Stromal cell of bone marrow (primary cell): ENCODE measurements around the gene SPATA21.
A peak's percentile ranks its signal among the peaks of the same experiment; 100 is the strongest.

Source experiments
- DNase-seq: peaks from one replicate; pipeline ENCODE4 v3.0.0-alpha.2; 2012; ENCODE audit warnings: low read depth

SPATA21 gene

GRCh38 chr1:16450863-16451481, 13.7 kb upstream of the SPATA21 start:
- DNase-seq: no peak

DNA sequence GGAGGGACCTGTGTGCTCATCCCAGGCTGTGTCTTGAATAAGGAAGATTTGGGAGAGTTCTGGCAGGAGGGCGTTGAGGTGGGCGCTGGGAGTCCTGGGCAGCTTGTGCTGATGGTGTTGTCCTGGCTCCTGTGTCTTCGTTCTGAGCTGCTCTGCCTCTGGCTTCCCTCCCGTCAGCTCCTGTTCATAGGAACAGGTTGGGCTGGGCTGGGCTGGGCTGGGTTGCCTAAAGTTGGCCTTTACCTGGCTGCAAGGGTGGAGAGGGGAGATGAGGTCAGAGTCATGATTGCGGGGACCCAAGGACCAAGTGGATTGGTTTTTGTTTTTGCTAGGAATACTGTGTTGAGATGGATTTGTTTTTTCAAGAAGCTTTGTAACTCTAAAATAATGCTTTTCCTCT, 12.4 kb upstream of the SPATA21 start:
- DNase-seq: no peak

DNA sequence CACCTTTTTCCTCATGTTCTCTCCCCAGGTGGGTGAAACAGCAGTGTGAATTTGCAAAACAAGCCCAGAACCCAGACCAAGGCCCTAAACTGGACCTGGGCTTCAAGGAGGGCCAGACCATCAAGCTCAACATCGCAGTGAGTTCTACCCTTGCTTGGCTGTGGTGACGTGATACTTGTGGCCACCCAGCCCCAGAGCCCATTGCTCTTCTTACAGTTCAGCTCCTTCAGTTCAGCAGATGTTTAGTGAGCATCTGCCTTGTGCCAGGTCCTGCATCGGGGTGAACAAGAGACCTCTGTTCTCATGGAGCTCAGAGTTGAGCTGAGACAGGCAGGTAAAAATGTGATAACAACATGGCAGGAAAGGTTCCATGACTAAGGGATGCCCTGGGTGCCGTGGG, 11.8 kb upstream of the SPATA21 start:
- no peak for DNase-seq

DNA sequence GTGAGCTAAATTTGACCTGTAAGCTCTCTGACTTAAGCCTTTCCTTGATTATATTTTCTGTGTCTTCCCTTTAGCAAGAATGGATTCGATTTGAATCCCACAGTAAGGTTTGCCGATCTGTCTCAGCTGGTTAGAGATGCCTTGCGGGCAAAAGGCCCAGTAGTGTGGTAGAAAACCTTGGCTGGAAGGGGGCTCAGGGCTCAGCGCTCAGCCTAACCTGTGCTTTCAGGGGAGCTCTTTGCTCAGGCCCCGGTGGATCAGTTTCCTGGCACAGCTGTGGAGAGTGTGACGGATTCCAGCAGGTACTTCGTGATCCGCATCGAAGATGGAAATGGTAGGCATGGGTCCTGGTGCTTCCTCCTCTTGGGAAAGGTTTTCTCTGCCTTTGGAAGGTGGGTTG, 10.4 kb upstream of the SPATA21 start:
- DNase-seq: no peak

DNA sequence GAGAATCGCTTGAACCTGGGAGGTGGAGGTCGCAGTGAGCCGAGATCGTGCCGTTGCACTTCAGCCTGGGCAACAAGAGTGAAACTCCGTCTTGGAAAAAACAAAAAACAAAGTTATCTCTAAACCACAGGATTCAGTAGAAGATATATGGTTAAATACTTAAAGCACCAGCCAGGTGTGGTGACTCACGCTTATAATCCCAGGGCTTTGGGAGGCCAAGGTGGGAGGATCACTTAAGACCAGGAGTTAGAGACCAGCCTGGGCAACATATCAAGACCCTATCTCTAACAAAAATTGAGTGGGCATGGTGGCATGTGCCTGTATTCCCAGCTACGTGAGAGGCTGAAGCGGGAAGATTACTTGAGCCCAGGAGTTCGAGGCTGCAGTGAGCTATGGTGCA, 8.9 kb upstream of the SPATA21 start:
- no peak for DNase-seq

GRCh38 chr1:16445052-16445451, 7.8 kb upstream of the SPATA21 start:
- no peak for DNase-seq

GRCh38 chr1:16443975-16444770, 6.9 kb upstream of the SPATA21 start:
- DNase-seq: no peak

DNA sequence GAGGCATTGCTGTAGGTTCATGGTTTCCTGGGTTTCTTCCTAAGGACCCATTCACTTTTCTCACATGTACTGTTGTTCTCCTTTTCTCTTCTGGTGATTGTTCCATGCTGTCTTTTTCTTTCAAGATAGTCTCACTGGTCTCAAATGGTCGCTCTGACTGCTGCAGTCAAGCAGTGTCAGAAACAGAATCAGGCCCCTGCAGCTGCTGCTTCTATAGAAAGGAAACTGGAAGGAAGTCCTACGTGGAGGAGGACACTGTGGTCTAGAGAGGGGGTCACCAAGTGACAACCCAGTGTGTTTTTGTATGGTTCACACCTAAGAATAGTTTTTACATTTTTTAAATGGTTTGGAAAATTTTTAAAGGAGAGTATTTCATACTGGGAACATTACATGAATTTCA, 5.7 kb upstream of the SPATA21 start:
- no peak for DNase-seq

GRCh38 chr1:16442265-16442664, 5.0 kb upstream of the SPATA21 start:
- DNase-seq: no peak

DNA sequence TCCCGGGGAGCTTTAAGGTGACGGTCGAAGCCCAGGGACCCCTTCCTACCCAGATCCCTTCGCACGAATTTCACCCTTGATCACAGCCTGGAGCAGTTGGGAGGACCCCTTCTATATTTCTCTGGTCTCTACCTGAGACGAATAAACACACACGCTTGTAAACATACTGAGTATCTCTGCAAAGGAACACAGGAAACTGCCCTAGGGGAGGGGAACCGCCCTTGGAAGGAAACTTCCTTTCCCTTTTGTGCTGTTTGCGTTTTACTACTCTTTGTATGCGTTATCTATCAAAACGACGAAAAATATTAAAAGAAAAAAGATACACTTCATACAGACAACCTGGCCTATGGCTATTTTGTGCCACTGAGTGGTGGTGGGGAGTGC, 4.0 kb upstream of the SPATA21 start:
- no peak for DNase-seq

DNA sequence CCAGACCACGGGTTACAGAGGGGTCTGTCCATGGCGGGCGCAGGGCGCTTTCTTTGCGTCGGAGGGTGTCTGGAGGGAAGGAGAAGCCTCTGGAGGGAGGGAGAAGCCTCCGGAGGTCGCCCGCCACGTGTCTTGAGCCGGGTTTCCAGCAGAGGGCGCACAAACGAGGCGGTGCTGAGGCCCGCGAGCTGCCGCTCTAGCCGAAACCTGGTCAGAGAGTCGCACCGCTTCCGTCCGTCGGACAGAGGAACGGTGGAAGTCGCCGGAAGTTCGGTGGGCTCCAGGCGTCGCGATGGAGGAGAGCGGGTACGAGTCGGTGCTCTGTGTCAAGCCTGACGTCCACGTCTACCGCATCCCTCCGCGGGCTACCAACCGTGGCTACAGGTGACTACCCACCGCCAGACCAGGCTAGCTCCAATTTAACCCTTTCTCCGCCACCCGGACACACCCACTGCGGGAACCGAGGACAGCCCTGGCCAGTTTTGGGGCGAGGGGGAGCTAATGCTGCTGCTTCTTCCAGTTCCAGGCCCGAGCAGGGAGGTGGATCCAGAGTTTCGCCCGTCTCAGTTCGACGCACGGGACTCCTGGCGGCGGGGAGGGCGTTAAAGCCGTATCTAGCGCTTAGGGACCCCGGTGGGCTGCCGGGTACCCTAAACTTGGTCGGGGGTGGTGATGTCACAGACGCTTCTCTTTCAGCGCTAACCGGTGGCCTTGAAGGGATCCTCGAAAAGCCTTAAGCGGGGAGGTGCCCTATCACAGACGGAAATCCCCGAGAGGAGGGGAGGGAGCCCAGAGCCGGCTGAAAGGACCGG, 3.5 kb upstream of the SPATA21 start, which contains the start of gene NECAP2:
Gene NECAP2 (plus strand): TSS at position 255 of the 812 bp plus-strand sequence. CDS start 38 bp downstream, at position 293.
- peak; percentile 80 for DNase-seq

DNA sequence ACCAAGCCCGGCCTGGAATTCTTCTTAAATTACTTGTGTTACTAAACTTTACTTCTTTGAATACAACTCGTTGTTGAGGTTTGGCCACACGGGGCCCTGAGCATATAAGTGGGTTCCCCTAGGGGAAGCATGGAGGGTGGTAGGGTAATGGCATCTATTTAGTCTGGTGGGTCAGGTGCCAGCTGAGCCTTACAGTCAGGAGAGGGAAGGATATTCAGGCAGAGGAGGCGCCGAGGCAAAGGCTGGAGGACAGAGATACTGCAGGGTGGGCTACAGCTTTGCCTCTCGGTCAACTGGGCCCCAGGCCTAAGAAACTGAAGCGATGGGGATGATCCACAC, 2.9 kb upstream of the SPATA21 start:
- no peak for DNase-seq

- no peak for DNase-seq
These were observed 1.7 kb upstream of the SPATA21 start for GRCh38 chr1:16438924-16439323.

GRCh38 chr1:16438516-16438915, 1.3 kb upstream of the SPATA21 start:
- DNase-seq: no peak

- no peak for DNase-seq
These were observed 2.7 kb downstream of the SPATA21 start for GRCh38 chr1:16434501-16434900.

DNA sequence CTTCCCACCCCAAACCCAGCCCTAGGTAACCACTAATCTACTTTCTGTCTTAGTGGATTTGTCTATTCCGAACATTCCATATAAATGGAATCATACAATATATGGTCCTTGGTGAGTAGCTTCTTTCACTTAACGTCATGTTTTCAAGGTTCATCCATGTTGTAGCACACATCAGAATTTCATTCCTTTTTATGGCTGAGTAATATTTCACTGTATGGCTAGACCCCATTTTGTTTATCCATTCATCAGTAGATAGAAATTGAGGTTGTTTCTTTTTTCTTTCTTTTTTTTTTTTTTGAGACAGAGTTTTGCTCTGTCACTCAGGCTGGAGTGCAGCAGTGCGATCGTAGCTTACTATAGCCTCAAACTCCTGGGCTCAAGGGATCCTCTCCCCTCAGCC, 3.2 kb downstream of the SPATA21 start:
- DNase-seq: no peak

DNA sequence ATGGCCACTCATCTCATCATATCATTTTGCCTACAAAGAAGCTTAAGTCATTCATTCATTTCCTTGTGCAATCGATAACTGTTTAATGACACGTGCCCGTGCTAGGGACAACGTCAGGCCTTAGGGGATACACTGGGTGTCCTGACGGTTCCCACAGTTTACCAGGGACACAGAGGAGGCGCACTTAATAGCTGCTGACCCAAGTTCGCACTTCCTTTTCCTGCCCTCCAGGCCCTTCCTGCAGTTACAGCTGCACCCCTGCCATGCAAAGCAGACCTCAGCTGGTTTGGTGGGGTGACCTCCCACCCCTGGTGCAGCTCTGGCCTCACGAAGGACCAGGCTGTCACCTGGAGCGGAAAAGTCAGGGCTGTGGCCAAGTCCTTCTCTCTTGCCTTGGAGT, 4.2 kb downstream of the SPATA21 start:
- no peak for DNase-seq

- DNase-seq: no peak
These were observed 6.6 kb downstream of the SPATA21 start for GRCh38 chr1:16430606-16431005.

GRCh38 chr1:16425125-16426025, 11.8 kb downstream of the SPATA21 start:
- no peak for DNase-seq

- no peak for DNase-seq
These were observed 15.2 kb downstream of the SPATA21 start for GRCh38 chr1:16422041-16422440.

- no peak for DNase-seq
These were observed 16.0 kb downstream of the SPATA21 start for GRCh38 chr1:16421201-16421600.
